D341Med (cell line): ENCODE results near the gene TBC1D22A.

Experiments
- DNase-seq: peaks from one replicate; pipeline ENCODE4 v3.0.0; 2012; ENCODE audit warnings: low spot score

TBC1D22A gene

GRCh38 chr22:47032956-47033647, 270.7 kb downstream of the TBC1D22A start:
- DNase-seq, result no peak

GRCh38 chr22:47033648-47034000, 271.2 kb downstream of the TBC1D22A start:
- no peak for DNase-seq

- DNase-seq, result no peak
Measured at GRCh38 chr22:47034076-47034808, 271.8 kb downstream of the TBC1D22A start.

GRCh38 chr22:47034905-47035419, 272.5 kb downstream of the TBC1D22A start:
- DNase-seq, result no peak

- DNase-seq, result no peak
Measured at GRCh38 chr22:47035425-47035881, 273.0 kb downstream of the TBC1D22A start.

- DNase-seq, result no peak
Measured at GRCh38 chr22:47036352-47036751, 273.9 kb downstream of the TBC1D22A start.

- no peak for DNase-seq
Measured at GRCh38 chr22:47036936-47037485, 274.6 kb downstream of the TBC1D22A start.

- no peak for DNase-seq
Measured at GRCh38 chr22:47038206-47038835, 275.9 kb downstream of the TBC1D22A start.

- no peak for DNase-seq
Measured at GRCh38 chr22:47039356-47039755, 276.9 kb downstream of the TBC1D22A start.

GRCh38 chr22:47040486-47041270, 278.2 kb downstream of the TBC1D22A start:
- no peak for DNase-seq

- DNase-seq, result no peak
Measured at GRCh38 chr22:47041271-47042115, 279.0 kb downstream of the TBC1D22A start.

- DNase-seq, result no peak
Measured at GRCh38 chr22:47042116-47042825, 279.8 kb downstream of the TBC1D22A start.

GRCh38 chr22:47042861-47043496, 280.5 kb downstream of the TBC1D22A start:
- DNase-seq, result no peak

GRCh38 chr22:47043835-47044721, 281.6 kb downstream of the TBC1D22A start:
- peak; percentile 54 for DNase-seq

- DNase-seq, result no peak
Measured at GRCh38 chr22:47044722-47045535, 282.5 kb downstream of the TBC1D22A start.

GRCh38 chr22:47045691-47046410, 283.4 kb downstream of the TBC1D22A start:
- DNase-seq, result no peak
